Hepatocyte (in vitro differentiated cells): ENCODE measurements around the gene ATP5F1D. TPM values are rescaled to one million over a fixed set of nuclear protein-coding genes. Genes with fewer than 3 reads are reported as not detected.
"Not testable (repeated sequence)": the region's sequence is repeated elsewhere in the genome, so short reads cannot be mapped to it uniquely, and the experiment has no call there.

ENCODE experiments used
- DNase-seq: peaks from one replicate; pipeline ENCODE4 v3.0.0-alpha.2; 2016; ENCODE audit warnings: low spot score
- H2AFZ ChIP-seq: fragments of 200-600 bp; sonication (generic); 2 replicates; pipeline ENCODE4 v1.6.0; 2016; ENCODE audit warnings: antibody characterized with exemption, mild to moderate bottlenecking
- H3K27ac ChIP-seq: fragments of 200-600 bp; sonication (generic); 2 replicates; pipeline ENCODE4 v1.5.1; 2016; ENCODE audit warnings: mild to moderate bottlenecking
- H3K27me3 ChIP-seq: fragments of 200-600 bp; sonication (generic); 2 replicates; pipeline ENCODE4 v1.6.1; 2016
- H3K36me3 ChIP-seq: fragments of 200-600 bp; sonication (generic); replicated peaks from 2 replicates; pipeline ENCODE4 v1.5.1; 2016; ENCODE audit warnings: low read depth; ENCODE audit not compliant: insufficient read depth
- H3K4me1 ChIP-seq: fragments of 200-600 bp; sonication (generic); 2 replicates; pipeline ENCODE4 v1.5.1; 2016; ENCODE audit warnings: mild to moderate bottlenecking, moderate library complexity; ENCODE audit not compliant: insufficient read depth
- H3K4me2 ChIP-seq: fragments of 200-600 bp; sonication (generic); 2 replicates; pipeline ENCODE4 v1.6.0; 2016
- H3K4me3 ChIP-seq: fragments of 200-600 bp; sonication (generic); 2 replicates; pipeline ENCODE4 v1.5.1; 2016; ENCODE audit warnings: mild to moderate bottlenecking
- H3K79me2 ChIP-seq: fragments of 200-600 bp; sonication (generic); 2 replicates; pipeline ENCODE4 v1.6.0; 2017; ENCODE audit warnings: mild to moderate bottlenecking
- H3K9me2 ChIP-seq: fragments of 200-600 bp; sonication (generic); replicated peaks from 2 replicates; pipeline ENCODE4 v1.6.0; 2017; ENCODE audit warnings: mild to moderate bottlenecking; ENCODE audit not compliant: insufficient read depth
- H3K9me3 ChIP-seq: fragments of 200-600 bp; sonication (generic); 2 replicates; pipeline ENCODE4 v1.5.1; 2016; ENCODE audit warnings: low read depth, mild to moderate bottlenecking
- H4K20me1 ChIP-seq: fragments of 200-600 bp; sonication (generic); 2 replicates; pipeline ENCODE4 v1.6.0; 2016; ENCODE audit warnings: mild to moderate bottlenecking; ENCODE audit not compliant: insufficient read depth, poor library complexity, severe bottlenecking
- CTCF ChIP-seq: fragments of 200-600 bp; sonication (generic); IDR thresholded peaks from 2 replicates; pipeline ENCODE4 v1.5.1; 2016; ENCODE audit warnings: antibody characterized with exemption, mild to moderate bottlenecking; ENCODE audit not compliant: poor library complexity
- EZH2 ChIP-seq: fragments of 200-600 bp; sonication (generic); IDR thresholded peaks from 2 replicates; pipeline ENCODE4 v1.6.1; 2016; ENCODE audit warnings: antibody characterized with exemption, mild to moderate bottlenecking, borderline replicate concordance
- EZH2phosphoT487 ChIP-seq: fragments of 200-600 bp; sonication (generic); IDR thresholded peaks from one replicate; pipeline ENCODE4 v1.6.1; 2018; ENCODE audit warnings: antibody characterized with exemption, mild to moderate bottlenecking, low read depth, moderate library complexity; ENCODE audit not compliant: unreplicated experiment, severe bottlenecking
- WGBS: methylation state at CpG from one replicate; pipeline ENCODE4 v1.1.6; 2016; ENCODE audit warnings: low lambda C conversion rate; ENCODE audit errors: missing lambda C conversion rate; 5-methylcytosine and 5-hydroxymethylcytosine counted together
- polyA plus RNA-seq: library from polyadenylated mRNA; unstranded; fragments of >200 nt; fragmentation: Nextera tagmentation; extraction: Ambion mirVana; gene quantifications from 2 replicates; pipeline ENCODE4 v1.2.1, GENCODE V29; 2016
- total RNA-seq: library from RNA; depleted of rRNA; stranded (reverse); fragments of >200 nt; gene quantifications from 2 replicates; pipeline ENCODE4 v1.2.3, GENCODE V29; 2014

Gene ATP5F1D
- total RNA-seq (54.0 and 64.1 TPM in 2 replicates), polyA plus RNA-seq (291 and 297 TPM in 2 replicates)

GRCh38 chr19:1241417-1242095, at the start of gene ATP5F1D:
Gene ATP5F1D, plus strand, starts transcription at chr19:1241751. Its CDS starts 100 bp downstream, at chr19:1241851.
- H3K36me3 ChIP-seq, result no peaks in the 10 kb centered on the region
- H3K79me2 ChIP-seq, result peaks cover 21% of the 10 kb centered on the region
- H3K4me1 ChIP-seq, result peaks cover 45% of the 10 kb centered on the region
- WGBS, result 2% methylated on average over 45 of the region's 79 CpGs
- no peak for TF ChIP-seq EZH2phosphoT487
- TF ChIP-seq EZH2, result no peak
- TF ChIP-seq CTCF, result no peak
- no peaks in the 10 kb centered on the region for H4K20me1 ChIP-seq
- no peaks in the 10 kb centered on the region for H3K9me3 ChIP-seq
- peak within 1 kb of the TSS; percentile 97 for H3K4me2 ChIP-seq
- peak within 1 kb of the TSS; percentile 57 for H2AFZ ChIP-seq
- H3K4me3 ChIP-seq, result peak within 1 kb of the TSS; percentile 74
- peak; percentile 98 for DNase-seq
- H3K27me3 ChIP-seq, result no peaks in the 10 kb centered on the region
- H3K27ac ChIP-seq, result peak within 1 kb of the TSS; percentile 53
- no peaks in the 10 kb centered on the region for H3K9me2 ChIP-seq

GRCh38 chr19:1199531-1199930, 42.0 kb upstream of the ATP5F1D start:
- TF ChIP-seq EZH2phosphoT487 (no peak), EZH2 (no peak), CTCF (no peak)
- no peak overlapping the region for H2AFZ ChIP-seq

GRCh38 chr19:1200614-1201013, 40.9 kb upstream of the ATP5F1D start:
- not testable (repeated sequence) for H4K20me1 ChIP-seq, H3K4me2 ChIP-seq, H3K9me3 ChIP-seq, H2AFZ ChIP-seq, H3K4me1 ChIP-seq, H3K79me2 ChIP-seq, H3K36me3 ChIP-seq, H3K9me2 ChIP-seq, H3K4me3 ChIP-seq, H3K27ac ChIP-seq, H3K27me3 ChIP-seq, DNase-seq
- 93% methylated on average over 4 of the region's 4 CpGs for WGBS

More at GRCh38 chr19:1199531-1199930, 42.0 kb upstream of the ATP5F1D start:
- 94% methylated on average over 10 of the region's 10 CpGs for WGBS
- no peaks in the 10 kb centered on the region for H3K27me3 ChIP-seq
- H3K36me3 ChIP-seq, result no peaks in the 10 kb centered on the region
- H3K4me2 ChIP-seq, result no peak overlapping the region
- H3K79me2 ChIP-seq, result no peaks in the 10 kb centered on the region
- no peaks in the 10 kb centered on the region for H3K9me3 ChIP-seq
- peaks cover 8% of the 10 kb centered on the region for H3K4me1 ChIP-seq
- no peaks in the 10 kb centered on the region for H4K20me1 ChIP-seq
- no peak overlapping the region for H3K4me3 ChIP-seq
- no peak overlapping the region for H3K27ac ChIP-seq
- DNase-seq, result no peak
- H3K9me2 ChIP-seq, result no peaks in the 10 kb centered on the region
